IMR-90 (cell line): ENCODE measurements around the gene TMUB1. TPM values are rescaled to one million over a fixed set of nuclear protein-coding genes. Genes with fewer than 3 reads are reported as not detected.

ENCODE experiments used
- ATAC-seq: fragments of 200-7000 bp; cut with Tn5 transposase; 2 replicates; pipeline ENCODE4 v1.9.1; 2020; ENCODE audit warnings: low read depth, mild to moderate bottlenecking, moderate library complexity
- BruUV-seq: library from RNA; stranded (reverse); fragments of 400-500 nt; replicated peaks from 2 replicates; lab custom pipeline; 2021; lab: Mats Ljungman, UMichigan
- CTCF ChIA-PET: fragments of 300-600 bp; formaldehyde crosslinking; extraction: SDS; loops from one replicate; lab custom pipeline; 2021; ENCODE audit warnings: antibody characterized with exemption; lab: Yijun Ruan, JAX
- POLR2A ChIA-PET: fragments of 300-600 bp; sonication (Branson Sonifier 250); formaldehyde crosslinking; loops from one replicate; lab custom pipeline; 2022; ENCODE audit warnings: antibody characterized with exemption; ENCODE audit not compliant: unreplicated experiment; lab: Charles Lee
- DNase-seq: peaks from one replicate; pipeline ENCODE4 v3.0.0; 2013
- H2AFZ ChIP-seq: replicated peaks from 2 replicates; pipeline ENCODE3; 2013; ENCODE audit warnings: low read length, mild to moderate bottlenecking; ENCODE audit not compliant: poor library complexity
- H2AK5ac ChIP-seq: 2 replicates; pipeline ENCODE4 v1.6.1; 2013; ENCODE audit warnings: low read depth, low read length, inconsistent platforms
- H2AK9ac ChIP-seq: replicated peaks from 2 replicates; pipeline ENCODE3; 2013; ENCODE audit warnings: mild to moderate bottlenecking, low read depth, low read length, moderate library complexity; ENCODE audit not compliant: poor library complexity
- H2BK120ac ChIP-seq: 2 replicates; pipeline ENCODE4 v1.6.1; 2013; ENCODE audit warnings: low read depth, low read length, inconsistent platforms
- H2BK15ac ChIP-seq: 3 replicates; pipeline ENCODE4 v1.6.1; 2013; ENCODE audit warnings: low read depth, low read length, inconsistent platforms
- H2BK20ac ChIP-seq: 2 replicates; pipeline ENCODE4 v1.6.1; 2013; ENCODE audit warnings: low read depth, mild to moderate bottlenecking, inconsistent platforms, low read length, moderate library complexity
- H2BK5ac ChIP-seq: 2 replicates; pipeline ENCODE4 v1.6.1; 2013; ENCODE audit warnings: mild to moderate bottlenecking, low read depth, low read length, inconsistent platforms; ENCODE audit not compliant: poor library complexity, severe bottlenecking
- H3K14ac ChIP-seq: replicated peaks from 2 replicates; pipeline ENCODE4 v1.6.1; 2013; ENCODE audit warnings: low read depth, low read length, inconsistent platforms
- H3K18ac ChIP-seq: 2 replicates; pipeline ENCODE4 v1.6.1; 2013; ENCODE audit warnings: low read depth, low read length, control low read depth
- H3K23ac ChIP-seq: 2 replicates; pipeline ENCODE4 v1.6.1; 2013; ENCODE audit warnings: low read depth, low read length, inconsistent platforms
- H3K27ac ChIP-seq: 2 replicates; pipeline ENCODE4 v1.5.1; 2013; ENCODE audit warnings: mild to moderate bottlenecking, control low read depth, low read length; ENCODE audit not compliant: insufficient read depth
- H3K27me3 ChIP-seq: 2 replicates; pipeline ENCODE4 v1.6.1; 2013; ENCODE audit warnings: low read length; ENCODE audit not compliant: control insufficient read depth, insufficient read depth
- H3K36me3 ChIP-seq: 2 replicates; pipeline ENCODE4 v1.6.1; 2013; ENCODE audit warnings: low read length, mixed read lengths; ENCODE audit not compliant: control insufficient read depth, insufficient read depth
- H3K4ac ChIP-seq: 2 replicates; pipeline ENCODE4 v1.6.1; 2013; ENCODE audit warnings: low read depth, low read length, inconsistent platforms
- H3K4me1 ChIP-seq: 2 replicates; pipeline ENCODE4 v1.6.1; 2013; ENCODE audit warnings: low read length, mixed read lengths; ENCODE audit not compliant: control insufficient read depth, insufficient read depth
- H3K4me2 ChIP-seq: 2 replicates; pipeline ENCODE4 v1.6.1; 2013; ENCODE audit warnings: low read depth, mild to moderate bottlenecking, control low read depth, low read length, moderate library complexity
- H3K4me3 ChIP-seq: 2 replicates; pipeline ENCODE4 v1.5.1; 2013; ENCODE audit warnings: low read depth, mild to moderate bottlenecking, control low read depth, low read length, moderate library complexity; ENCODE audit not compliant: insufficient read depth
- H3K56ac ChIP-seq: 2 replicates; pipeline ENCODE4 v1.6.1; 2013; ENCODE audit warnings: low read length, inconsistent platforms; ENCODE audit not compliant: insufficient read depth; ENCODE audit errors: extremely low read depth
- H3K79me1 ChIP-seq, 2 experiments: 2 replicates each; pipeline ENCODE4 v1.6.1; 2013; ENCODE audit warnings: low read length in 2 of 2, inconsistent platforms in 1 of 2, low read depth in 1 of 2
- H3K9ac ChIP-seq: 2 replicates; pipeline ENCODE4 v1.6.1; 2013; ENCODE audit warnings: low read depth, low read length, control low read depth
- H3K9me1 ChIP-seq: 2 replicates; pipeline ENCODE4 v1.6.1; 2013; ENCODE audit warnings: low read length, inconsistent platforms; ENCODE audit not compliant: insufficient read depth
- H3K9me3 ChIP-seq: 2 replicates; pipeline ENCODE4 v1.6.1; 2013; ENCODE audit warnings: low read length; ENCODE audit not compliant: control insufficient read depth, insufficient read depth
- H4K20me1 ChIP-seq: 2 replicates; pipeline ENCODE4 v1.6.1; 2013; ENCODE audit warnings: low read length, inconsistent platforms; ENCODE audit not compliant: insufficient read depth
- H4K5ac ChIP-seq: 2 replicates; pipeline ENCODE4 v1.6.1; 2013; ENCODE audit warnings: mild to moderate bottlenecking, low read depth, low read length, control low read depth
- H4K8ac ChIP-seq, 2 experiments: 2 replicates each; pipeline ENCODE4 v1.6.1; 2013; ENCODE audit warnings: low read depth in 2 of 2, low read length in 2 of 2, control low read depth in 1 of 2, inconsistent platforms in 1 of 2
- H4K91ac ChIP-seq: 2 replicates; pipeline ENCODE4 v1.6.1; 2013; ENCODE audit warnings: low read depth, low read length, inconsistent platforms; ENCODE audit not compliant: insufficient read depth
- BHLHE40 ChIP-seq: fragments of 150-350 bp; IDR thresholded peaks from 2 replicates; pipeline ENCODE4 v1.6.1; 2016; ENCODE audit warnings: mild to moderate bottlenecking, low read depth, low read length
- CEBPB ChIP-seq: IDR thresholded peaks from 2 replicates; pipeline ENCODE4 v1.6.1; 2012; ENCODE audit warnings: low read depth, low read length, improper control_type of control experiment
- FOS ChIP-seq: fragments of 150-350 bp; IDR thresholded peaks from 2 replicates; pipeline ENCODE4 v1.6.1; 2016; ENCODE audit warnings: low read depth, low read length
- MXI1 ChIP-seq: IDR thresholded peaks from 2 replicates; pipeline ENCODE4 v1.6.1; 2012; ENCODE audit warnings: low read depth, mild to moderate bottlenecking, low read length, moderate library complexity, borderline replicate concordance
- NFE2L2 ChIP-seq: fragments of 150-350 bp; IDR thresholded peaks from 2 replicates; pipeline ENCODE4 v1.6.1; 2016; ENCODE audit warnings: low read depth, mild to moderate bottlenecking, low read length
- POLR2A ChIP-seq: IDR thresholded peaks from 2 replicates; pipeline ENCODE4 v1.6.1; 2012; ENCODE audit warnings: mild to moderate bottlenecking, low read depth, low read length
- RAD21 ChIP-seq: IDR thresholded peaks from 2 replicates; pipeline ENCODE4 v1.6.1; 2012; ENCODE audit warnings: low read length, improper control_type of control experiment
- RCOR1 ChIP-seq: IDR thresholded peaks from 2 replicates; pipeline ENCODE4 v1.6.1; 2012; ENCODE audit warnings: mild to moderate bottlenecking, low read length, improper control_type of control experiment; ENCODE audit not compliant: insufficient replicate concordance
- SMC3 ChIP-seq: fragments of 150-350 bp; IDR thresholded peaks from 2 replicates; pipeline ENCODE4 v1.6.1; 2016; ENCODE audit warnings: low read depth, mild to moderate bottlenecking, antibody characterized with exemption, low read length, moderate library complexity
- USF2 ChIP-seq: fragments of 150-350 bp; IDR thresholded peaks from 2 replicates; pipeline ENCODE4 v1.6.1; 2017; ENCODE audit warnings: mild to moderate bottlenecking, antibody characterized with exemption, low read length, low read depth
- WGBS, 2 experiments: methylation state at CpG; one replicate each; pipeline versions ENCODE4 v1.1.5 to v1.1.7; 2013; ENCODE audit warnings: missing lambda C conversion rate in 2 of 2; ENCODE audit not compliant: insufficient read length in 1 of 2; ENCODE audit errors: extremely low coverage in 2 of 2; 5-methylcytosine and 5-hydroxymethylcytosine counted together
- dilution Hi-C: fragments of 300-500 bp; cut with HindIII; formaldehyde crosslinking; loops from one replicate; pipeline ENCODE4 v1.14.3; 2018; ENCODE audit warnings: low sequenced_read_pairs; ENCODE audit not compliant: unreplicated experiment
- in situ Hi-C: fragments of 300-500 bp; cut with MboI; formaldehyde crosslinking; loops from 3 replicates; pipeline ENCODE4 v1.14.3; 2019; ENCODE audit warnings: low sequenced_read_pairs, inconsistent platforms, mixed read lengths
- intact Hi-C: fragments of 100-400 bp; cut with micrococcal nuclease; formaldehyde crosslinking; loops from 2 replicates; pipeline ENCODE4 v1.10.0; 2022
- polyA plus RNA-seq, 3 experiments: library from polyadenylated mRNA; depleted of rRNA; stranded (reverse); fragments of >200 nt; gene quantifications; 2 replicates each; pipeline ENCODE4 v1.2.3, GENCODE V29; 2012; ENCODE audit warnings: low replicate concordance in 1 of 3
- total RNA-seq: library from RNA; depleted of rRNA; stranded (reverse); fragments of >200 nt; gene quantifications from 2 replicates; pipeline ENCODE4 v1.2.3, GENCODE V29; 2012
- TF ChIP-seq, protein P1 (sequence below): fragments of 150-350 bp; IDR thresholded peaks from 2 replicates; pipeline ENCODE4 v1.6.1; 2016; ENCODE audit warnings: low read depth, mild to moderate bottlenecking, low read length, moderate library complexity, borderline replicate concordance

The TMUB1 gene
- total and polyA plus RNA-seq, 2 of the 4 experiments (the other 2 are of a cell fraction): 6.8 to 29.8 TPM

DNA sequence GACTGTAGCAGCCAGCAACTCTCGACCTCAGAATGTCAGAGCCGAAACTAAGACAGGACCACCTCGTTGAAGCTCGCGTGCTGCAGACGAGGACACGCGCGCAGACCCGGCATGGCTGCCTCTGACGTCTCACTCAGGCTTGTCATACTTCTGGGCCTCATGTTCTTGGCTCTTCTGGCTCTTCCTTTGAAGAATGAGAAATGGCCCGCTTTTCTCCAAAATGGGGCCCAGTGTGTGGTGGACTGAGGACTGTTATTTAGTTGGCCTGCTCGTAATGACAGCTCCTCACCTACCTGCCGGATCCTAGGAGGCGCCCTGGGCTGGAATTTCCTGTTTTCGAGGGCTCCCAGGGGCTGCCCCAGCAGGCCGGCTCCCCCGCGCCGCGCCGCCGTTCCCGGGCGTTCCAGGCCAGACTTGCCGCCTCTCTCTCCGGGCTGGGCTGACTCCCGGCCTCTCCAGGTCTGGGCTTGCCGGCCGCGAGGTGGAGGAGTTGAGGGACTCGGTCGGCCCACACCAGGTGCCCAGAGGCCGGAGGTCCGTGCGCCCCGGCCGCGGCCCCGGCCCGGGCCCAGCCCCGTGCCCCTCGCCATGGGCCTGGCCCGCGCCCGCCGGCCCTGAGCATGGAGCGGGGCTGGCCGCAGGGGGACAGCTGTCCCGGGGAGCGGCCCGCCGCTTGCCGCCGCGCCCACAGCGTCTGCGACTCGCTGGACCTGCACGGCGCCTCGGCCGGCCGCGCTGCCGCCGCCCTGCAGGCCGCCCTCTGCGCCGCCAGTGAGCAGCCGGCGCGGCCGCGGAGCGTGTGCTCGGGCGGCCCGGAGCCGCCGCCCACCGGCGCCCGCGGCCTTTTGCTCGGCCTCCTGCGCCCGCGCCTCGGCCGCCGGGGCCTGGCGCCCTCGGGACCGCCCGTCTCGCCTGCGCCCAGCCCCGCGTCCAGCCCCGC is 31.1 kb upstream of the TMUB1 start:
- peaks cover 13% of the 10 kb centered on the region for H3K9me1 ChIP-seq
- no peak overlapping the region for H3K4me3 ChIP-seq
- H2AK5ac ChIP-seq: peak overlapping the region; percentile 27
- TF ChIP-seq RAD21: no peak
- TF ChIP-seq, protein P1, sequence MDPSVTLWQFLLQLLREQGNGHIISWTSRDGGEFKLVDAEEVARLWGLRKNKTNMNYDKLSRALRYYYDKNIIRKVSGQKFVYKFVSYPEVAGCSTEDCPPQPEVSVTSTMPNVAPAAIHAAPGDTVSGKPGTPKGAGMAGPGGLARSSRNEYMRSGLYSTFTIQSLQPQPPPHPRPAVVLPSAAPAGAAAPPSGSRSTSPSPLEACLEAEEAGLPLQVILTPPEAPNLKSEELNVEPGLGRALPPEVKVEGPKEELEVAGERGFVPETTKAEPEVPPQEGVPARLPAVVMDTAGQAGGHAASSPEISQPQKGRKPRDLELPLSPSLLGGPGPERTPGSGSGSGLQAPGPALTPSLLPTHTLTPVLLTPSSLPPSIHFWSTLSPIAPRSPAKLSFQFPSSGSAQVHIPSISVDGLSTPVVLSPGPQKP: no peak
- 0 out of 2 replicates have a peak, but pooled peaks have one; percentile 25 for TF ChIP-seq POLR2A
- TF ChIP-seq CEBPB: no peak
- TF ChIP-seq NFE2L2: no peak
- no peak for TF ChIP-seq RCOR1
- no peak for TF ChIP-seq FOS
- TF ChIP-seq SMC3: no peak
- no peak for TF ChIP-seq MXI1
- TF ChIP-seq USF2: no peak
- peak; percentile 21; the same call in 1 of the 2 replicates for TF ChIP-seq BHLHE40
- peak overlapping the region; percentile 79 for H3K4ac ChIP-seq
- dilution Hi-C loops: no loop called here
- 0 out of 2 replicates have a peak overlapping the region, but pooled peaks have one; percentile 16 for H4K5ac ChIP-seq
- H3K23ac ChIP-seq: peak overlapping the region; percentile 64
- in situ Hi-C loops: loop anchor here (5.0 to 25.0 kb wide), 2 partner anchors 92 to 327 kb away; partner anchors contain the start of gene ATG9B
- ChIA-PET CTCF (interaction anchor here (0.6 to 1.7 kb wide), 2 partner anchors 9 to 220 kb away, joined by 7 read pairs; no protein-coding TSS in a partner anchor), POLR2A (interaction anchor here (1.2 kb wide), 1 partner anchor 26 kb away, joined by 3 read pairs; no protein-coding TSS in a partner anchor)
- DNase-seq (no peak), ATAC-seq (peak; percentile 7)
- H3K4me1 ChIP-seq: peaks cover 21% of the 10 kb centered on the region
- H3K36me3 ChIP-seq: peaks cover 24% of the 10 kb centered on the region
- H2BK15ac ChIP-seq: peak overlapping the region; percentile 29; the same call in 1 of the 3 replicates
- H4K8ac ChIP-seq: peak overlapping the region; percentile 5 to 82; a peak in 3 of 4 replicates
- peaks cover 18 to 76% of the 10 kb centered on the region in 2 experiments for H3K79me1 ChIP-seq
- peak overlapping the region; percentile 73; the same call in 1 of the 2 replicates for H3K56ac ChIP-seq
- peak overlapping the region; percentile 71; the same call in 1 of the 2 replicates for H2BK120ac ChIP-seq
- peak overlapping the region; percentile 63 for H2BK5ac ChIP-seq
- 15% methylated on average over 45 of the region's 101 CpGs; no CpG with 5 or more reads in 1 of the 2 experiments for WGBS, 2 experiments
- intact Hi-C loops: loop anchor here (5.0 kb wide), 2 partner anchors 102 to 217 kb away; no protein-coding TSS in a partner anchor
- H3K14ac ChIP-seq: peak overlapping the region; percentile 74; the same call in 1 of the 2 replicates
- H3K9ac ChIP-seq: peak overlapping the region; percentile 15; the same call in 1 of the 2 replicates
- peak overlapping the region; percentile 57 for H3K4me2 ChIP-seq
- no peaks in the 10 kb centered on the region for H3K9me3 ChIP-seq
- H4K20me1 ChIP-seq: peaks cover 78% of the 10 kb centered on the region
- H4K91ac ChIP-seq: peak overlapping the region; percentile 81
- H3K27ac ChIP-seq: peak overlapping the region; percentile 66
- H2AFZ ChIP-seq: peak overlapping the region; percentile 70
- no peaks in the 10 kb centered on the region for H3K27me3 ChIP-seq
- peak overlapping the region; percentile 16; the same call in 1 of the 2 replicates for H3K18ac ChIP-seq
- H2BK20ac ChIP-seq: 0 out of 2 replicates have a peak overlapping the region, but pooled peaks have one; percentile 38
- BruUV-seq: no TSS peak
- H2AK9ac ChIP-seq: peak overlapping the region; percentile 70
